ENCODE results near the gene CLK3. TPM values are rescaled to one million over a fixed set of nuclear protein-coding genes. Genes with fewer than 3 reads are reported as not detected.

Gene CLK3
- total RNA-seq, 1 donor from 2014 or later: 44.0 TPM

GRCh38 chr15:74631087-74631385 lies 15.4 kb downstream of the CLK3 start:
- DNase-seq (no peak), ATAC-seq (ENCODE audit: poor library complexity) (no peak)
- intact Hi-C loops (cut with DNase I): loop anchor here (5.0 to 10.0 kb wide), 2 partner anchors 254 to 324 kb away; partner anchors contain the start of gene RPP25

- no peak for ATAC-seq (ENCODE audit: poor library complexity)
- intact Hi-C loops (cut with DNase I): loop anchor here (5.0 to 10.0 kb wide), 2 partner anchors 254 to 323 kb away; partner anchors contain the start of gene RPP25
Measured at GRCh38 chr15:74631408-74631807, 15.8 kb downstream of the CLK3 start.

GRCh38 chr15:74631935-74632560 lies 16.4 kb downstream of the CLK3 start:
- DNase-seq: peak; percentile 76
- intact Hi-C loops (cut with DNase I): loop anchor here (5.0 to 10.0 kb wide), 2 partner anchors 255 to 323 kb away; partner anchors contain the start of gene RPP25
- ATAC-seq (ENCODE audit: poor library complexity): peak; percentile 68

More at GRCh38 chr15:74631408-74631807, 15.8 kb downstream of the CLK3 start:
- DNase-seq: no peak

GRCh38 chr15:74632601-74633000 lies 17.0 kb downstream of the CLK3 start:
- intact Hi-C loops (cut with DNase I): loop anchor here (5.0 to 10.0 kb wide), 2 partner anchors 255 to 322 kb away; partner anchors contain the start of gene RPP25
- DNase-seq (no peak), ATAC-seq (ENCODE audit: poor library complexity) (no peak)

- intact Hi-C loops (cut with DNase I): loop anchor here (2.0 to 10.0 kb wide), 3 partner anchors 135 to 321 kb away; partner anchors contain the start of gene RPP25
- DNase-seq (no peak), ATAC-seq (ENCODE audit: poor library complexity) (no peak)
Measured at GRCh38 chr15:74633781-74634180, 18.1 kb downstream of the CLK3 start.

- DNase-seq: peak; percentile 66
- peak; percentile 74 for ATAC-seq (ENCODE audit: poor library complexity)
- intact Hi-C loops (cut with DNase I): loop anchor here (2.0 to 10.0 kb wide), 2 partner anchors 134 to 320 kb away; partner anchors contain the start of gene RPP25
Measured at GRCh38 chr15:74635228-74635627, 19.6 kb downstream of the CLK3 start.

- DNase-seq (no peak), ATAC-seq (ENCODE audit: poor library complexity) (no peak)
- intact Hi-C loops (cut with DNase I): loop anchor here (10.0 kb wide), 1 partner anchor 318 kb away; the partner anchor contains the start of gene RPP25
Measured at GRCh38 chr15:74636984-74637383, 21.3 kb downstream of the CLK3 start.

- DNase-seq (no peak), ATAC-seq (ENCODE audit: poor library complexity) (no peak)
- intact Hi-C loops (cut with DNase I): no loop called here
Measured at GRCh38 chr15:74641151-74641550, 25.5 kb downstream of the CLK3 start.

- intact Hi-C loops (cut with DNase I): no loop called here
- ATAC-seq (ENCODE audit: poor library complexity) (peak; percentile 42), DNase-seq (no peak)
Measured at GRCh38 chr15:74642348-74642733, 26.7 kb downstream of the CLK3 start.

- DNase-seq (no peak), ATAC-seq (ENCODE audit: poor library complexity) (peak; percentile 36)
- intact Hi-C loops (cut with DNase I): no loop called here
Measured at GRCh38 chr15:74642734-74643664, 27.4 kb downstream of the CLK3 start.

- ATAC-seq (ENCODE audit: poor library complexity): peak; percentile 17
- intact Hi-C loops (cut with DNase I): no loop called here
- no peak for DNase-seq
Measured at GRCh38 chr15:74643665-74644204, 28.1 kb downstream of the CLK3 start.

- no peak for ATAC-seq (ENCODE audit: poor library complexity)
- intact Hi-C loops (cut with DNase I): no loop called here
- no peak for DNase-seq
Measured at GRCh38 chr15:74646480-74646879, 30.8 kb downstream of the CLK3 start.

- DNase-seq (no peak), ATAC-seq (ENCODE audit: poor library complexity) (no peak)
- intact Hi-C loops (cut with DNase I): no loop called here
Measured at GRCh38 chr15:74648051-74648842, 32.6 kb downstream of the CLK3 start.

GRCh38 chr15:74651242-74651741 lies 35.7 kb downstream of the CLK3 start:
- intact Hi-C loops (cut with DNase I): no loop called here
- ATAC-seq (ENCODE audit: poor library complexity) (peak; percentile 41), DNase-seq (no peak)

- intact Hi-C loops (cut with DNase I): no loop called here
- DNase-seq: no peak
- peak; percentile 68 for ATAC-seq (ENCODE audit: poor library complexity)
Measured at GRCh38 chr15:74653426-74654102, 37.9 kb downstream of the CLK3 start.

- intact Hi-C loops (cut with DNase I): no loop called here
- ATAC-seq (ENCODE audit: poor library complexity) (no peak), DNase-seq (no peak)
Measured at GRCh38 chr15:74655424-74655823, 39.8 kb downstream of the CLK3 start.

- DNase-seq (no peak), ATAC-seq (ENCODE audit: poor library complexity) (no peak)
- intact Hi-C loops (cut with DNase I): no loop called here
Measured at GRCh38 chr15:74656935-74657535, 41.4 kb downstream of the CLK3 start.

All from Right ventricle myocardium superior (tissue), 1 donor.